SK-N-SH (cell line): Measurements from ENCODE around the gene INTS11. TPM values are rescaled to one million over a fixed set of nuclear protein-coding genes. Genes with fewer than 3 reads are reported as not detected.

ENCODE experiments used
- CTCF ChIA-PET: fragments of 300-600, 350-600 bp; formaldehyde crosslinking; extraction: SDS; loops from one replicate; lab custom pipeline; 2021; lab: Yijun Ruan, JAX
- POLR2A ChIA-PET: fragments of 350-600 bp; sonication (Branson Sonifier 250); formaldehyde crosslinking; extraction: SDS; loops from one replicate; lab custom pipeline; 2020; ENCODE audit warnings: antibody characterized with exemption, inconsistent platforms; lab: Yijun Ruan, JAX
- DNase-seq: peaks from one replicate; pipeline ENCODE4 v3.0.0; 2012
- H2AFZ ChIP-seq: fragments of 200-600 bp; sonication (generic); 2 replicates; pipeline ENCODE4 v1.8.1; 2016; ENCODE audit warnings: antibody characterized with exemption, mild to moderate bottlenecking, low read depth
- H3F3A ChIP-seq: fragments of 200-600 bp; sonication (generic); replicated peaks from 2 replicates; pipeline ENCODE3; 2016; ENCODE audit warnings: antibody characterized with exemption, mild to moderate bottlenecking; ENCODE audit not compliant: insufficient read depth
- H3K27ac ChIP-seq, 2 experiments: fragments of 200-500 bp in 1 of 2; fragments of 200-600 bp in 1 of 2; sonication (Bioruptor generic) in 1 of 2; sonication (generic), shearing (Covaris generic) in 1 of 2; 2 replicates each; pipeline versions ENCODE4 v1.5.1 to v1.6.1; 2014 to 2016; ENCODE audit warnings: low read depth in 2 of 2, inconsistent platforms in 1 of 2, low read length in 1 of 2, mild to moderate bottlenecking in 1 of 2, mixed read lengths in 1 of 2
- H3K27me3 ChIP-seq: fragments of 200-600 bp; sonication (generic), shearing (Covaris generic); 2 replicates; pipeline ENCODE4 v1.6.1; 2016; ENCODE audit warnings: mixed run types; ENCODE audit not compliant: insufficient read depth
- H3K36me3 ChIP-seq, 2 experiments: fragments of 200-500 bp in 1 of 2; fragments of 200-600 bp in 1 of 2; sonication (Bioruptor generic) in 1 of 2; sonication (generic) in 1 of 2; replicated peaks in 1 of 2; 2 replicates each; pipeline versions ENCODE3 to v1.5.1; 2014 to 2016; ENCODE audit warnings: low read length in 1 of 2, mild to moderate bottlenecking in 1 of 2; ENCODE audit not compliant: insufficient read depth in 2 of 2, control insufficient read depth in 1 of 2
- H3K4me1 ChIP-seq, 2 experiments: fragments of 200-500 bp in 1 of 2; fragments of 200-600 bp in 1 of 2; sonication (Bioruptor generic) in 1 of 2; sonication (generic), shearing (Covaris generic) in 1 of 2; 2 replicates each; pipeline versions ENCODE4 v1.5.1 to v1.6.1; 2014 to 2016; ENCODE audit warnings: low read depth in 1 of 2, low read length in 1 of 2, mixed run types in 1 of 2; ENCODE audit not compliant: insufficient read depth in 2 of 2, control insufficient read depth in 1 of 2
- H3K4me2 ChIP-seq: fragments of 200-600 bp; sonication (generic), shearing (Covaris generic); 2 replicates; pipeline ENCODE4 v1.6.1; 2017; ENCODE audit warnings: mixed run types
- H3K4me3 ChIP-seq, 2 experiments: fragments of 200-500 bp in 1 of 2; fragments of 200-600 bp in 1 of 2; sonication (Bioruptor generic) in 1 of 2; sonication (generic), shearing (Covaris generic) in 1 of 2; 2 replicates each; pipeline versions ENCODE4 v1.5.1 to v1.8.1; 2014 to 2016; ENCODE audit warnings: low read depth in 2 of 2, inconsistent platforms in 1 of 2, low read length in 1 of 2, mild to moderate bottlenecking in 1 of 2, mixed read lengths in 1 of 2, moderate library complexity in 1 of 2
- H3K79me2 ChIP-seq: fragments of 200-600 bp; sonication (generic); 2 replicates; pipeline ENCODE4 v1.8.1; 2017; ENCODE audit warnings: mild to moderate bottlenecking; ENCODE audit not compliant: insufficient read depth
- H3K9ac ChIP-seq: fragments of 200-600 bp; sonication (generic); 2 replicates; pipeline ENCODE4 v1.6.1; 2017; ENCODE audit warnings: mixed run types
- H3K9me2 ChIP-seq: fragments of 200-600 bp; sonication (generic); 2 replicates; pipeline ENCODE4 v1.6.1; 2017; ENCODE audit warnings: mixed run types
- H3K9me3 ChIP-seq: fragments of 200-600 bp; sonication (generic); 2 replicates; pipeline ENCODE4 v1.6.1; 2017; ENCODE audit warnings: mixed run types, mild to moderate bottlenecking, moderate library complexity
- H4K20me1 ChIP-seq: fragments of 200-600 bp; sonication (generic); 2 replicates; pipeline ENCODE4 v1.6.1; 2017; ENCODE audit warnings: mild to moderate bottlenecking, mixed run types; ENCODE audit not compliant: insufficient read depth
- CHD2 ChIP-seq: fragments of 150-350 bp; IDR thresholded peaks from 2 replicates; pipeline ENCODE4 v1.6.1; 2018; ENCODE audit warnings: low read length; ENCODE audit not compliant: partially characterized antibody
- CTCF ChIP-seq: fragments of 200-600 bp; sonication (generic); IDR thresholded peaks from 2 replicates; pipeline ENCODE4 v1.6.1; 2017; ENCODE audit warnings: antibody characterized with exemption, mild to moderate bottlenecking, moderate library complexity
- ELF1 ChIP-seq: IDR thresholded peaks from 2 replicates; pipeline ENCODE4 v1.4.0; 2012
- FOSL2 ChIP-seq: IDR thresholded peaks from 2 replicates; pipeline ENCODE4 v1.4.0; 2012; ENCODE audit warnings: low read depth, mild to moderate bottlenecking, moderate library complexity, borderline replicate concordance
- FOXJ3 ChIP-seq: sonication (generic); formaldehyde crosslinking; IDR thresholded peaks from 2 replicates; pipeline ENCODE4 v1.5.1; 2020; ENCODE audit warnings: mild to moderate bottlenecking, missing genetic modification reagents
- FOXM1 ChIP-seq: IDR thresholded peaks from 2 replicates; pipeline ENCODE4 v1.4.0; 2012; ENCODE audit warnings: low read depth, mild to moderate bottlenecking
- GABPA ChIP-seq: IDR thresholded peaks from 2 replicates; pipeline ENCODE4 v1.4.0; 2012; ENCODE audit warnings: low read depth, mild to moderate bottlenecking
- GATA2 ChIP-seq: sonication (generic); formaldehyde crosslinking; IDR thresholded peaks from 2 replicates; pipeline ENCODE4 v1.5.0; 2020; ENCODE audit warnings: mild to moderate bottlenecking, missing genetic modification reagents
- JUND ChIP-seq: IDR thresholded peaks from 2 replicates; pipeline ENCODE4 v1.4.0; 2012
- MEF2A ChIP-seq: IDR thresholded peaks from 2 replicates; pipeline ENCODE4 v1.4.0; 2012; ENCODE audit warnings: low read depth, borderline replicate concordance
- MXI1 ChIP-seq: IDR thresholded peaks from 2 replicates; pipeline ENCODE4 v1.6.1; 2012; ENCODE audit warnings: mild to moderate bottlenecking, low read depth, low read length, improper control_type of control experiment
- NFIC ChIP-seq: IDR thresholded peaks from 2 replicates; pipeline ENCODE4 v1.4.0; 2012; ENCODE audit warnings: borderline replicate concordance
- NRF1 ChIP-seq: IDR thresholded peaks from 2 replicates; pipeline ENCODE4 v1.6.1; 2012; ENCODE audit warnings: low read depth, mild to moderate bottlenecking, low read length
- POLR2AphosphoS5 ChIP-seq: IDR thresholded peaks from 2 replicates; pipeline ENCODE4 v1.6.1; 2012; ENCODE audit warnings: low read depth, low read length
- RCOR1 ChIP-seq: fragments of 150-350 bp; IDR thresholded peaks from 2 replicates; pipeline ENCODE4 v1.6.1; 2017; ENCODE audit warnings: antibody characterized with exemption, low read length
- RXRA ChIP-seq: IDR thresholded peaks from 2 replicates; pipeline ENCODE4 v1.4.0; 2012; ENCODE audit warnings: low read depth, mild to moderate bottlenecking, borderline replicate concordance
- SIN3A ChIP-seq: IDR thresholded peaks from 2 replicates; pipeline ENCODE4 v1.6.1; 2012; ENCODE audit warnings: low read depth, mild to moderate bottlenecking, low read length, moderate library complexity, borderline replicate concordance
- TAF1 ChIP-seq: IDR thresholded peaks from 2 replicates; pipeline ENCODE4 v1.6.1; 2012; ENCODE audit warnings: low read depth, mild to moderate bottlenecking, low read length, moderate library complexity, borderline replicate concordance
- TCF12 ChIP-seq: IDR thresholded peaks from 2 replicates; pipeline ENCODE4 v1.4.0; 2012
- TEAD4 ChIP-seq: IDR thresholded peaks from 2 replicates; pipeline ENCODE4 v1.4.0; 2012; ENCODE audit warnings: mild to moderate bottlenecking, borderline replicate concordance; ENCODE audit not compliant: insufficient read depth
- WGBS: methylation state at CpG from one replicate; pipeline ENCODE4 v1.1.6; 2017; ENCODE audit warnings: low lambda C conversion rate; 5-methylcytosine and 5-hydroxymethylcytosine counted together
- polyA plus RNA-seq, 3 experiments: library from polyadenylated mRNA; depleted of rRNA; stranded (reverse); fragments of >200 nt; gene quantifications; 2 replicates each; pipeline ENCODE4 v1.2.3, GENCODE V29; 2012
- TF ChIP-seq, protein P1 (sequence below): IDR thresholded peaks from 2 replicates; pipeline ENCODE4 v1.4.0; 2012; ENCODE audit warnings: low read depth, borderline replicate concordance
- TF ChIP-seq, protein P2 (sequence below): fragments of 150-350 bp; IDR thresholded peaks from 2 replicates; pipeline ENCODE4 v1.6.1; 2017; ENCODE audit warnings: antibody characterized with exemption, low read length, low read depth, borderline replicate concordance
- TF ChIP-seq, protein P3 (sequence below): fragments of 150-350 bp; IDR thresholded peaks from 2 replicates; pipeline ENCODE4 v1.6.1; 2016; ENCODE audit warnings: mild to moderate bottlenecking, low read depth, low read length

The INTS11 gene
- polyA plus RNA-seq, 1 of the 3 experiments (the other 2 are of a cell fraction): 137 TPM

DNA sequence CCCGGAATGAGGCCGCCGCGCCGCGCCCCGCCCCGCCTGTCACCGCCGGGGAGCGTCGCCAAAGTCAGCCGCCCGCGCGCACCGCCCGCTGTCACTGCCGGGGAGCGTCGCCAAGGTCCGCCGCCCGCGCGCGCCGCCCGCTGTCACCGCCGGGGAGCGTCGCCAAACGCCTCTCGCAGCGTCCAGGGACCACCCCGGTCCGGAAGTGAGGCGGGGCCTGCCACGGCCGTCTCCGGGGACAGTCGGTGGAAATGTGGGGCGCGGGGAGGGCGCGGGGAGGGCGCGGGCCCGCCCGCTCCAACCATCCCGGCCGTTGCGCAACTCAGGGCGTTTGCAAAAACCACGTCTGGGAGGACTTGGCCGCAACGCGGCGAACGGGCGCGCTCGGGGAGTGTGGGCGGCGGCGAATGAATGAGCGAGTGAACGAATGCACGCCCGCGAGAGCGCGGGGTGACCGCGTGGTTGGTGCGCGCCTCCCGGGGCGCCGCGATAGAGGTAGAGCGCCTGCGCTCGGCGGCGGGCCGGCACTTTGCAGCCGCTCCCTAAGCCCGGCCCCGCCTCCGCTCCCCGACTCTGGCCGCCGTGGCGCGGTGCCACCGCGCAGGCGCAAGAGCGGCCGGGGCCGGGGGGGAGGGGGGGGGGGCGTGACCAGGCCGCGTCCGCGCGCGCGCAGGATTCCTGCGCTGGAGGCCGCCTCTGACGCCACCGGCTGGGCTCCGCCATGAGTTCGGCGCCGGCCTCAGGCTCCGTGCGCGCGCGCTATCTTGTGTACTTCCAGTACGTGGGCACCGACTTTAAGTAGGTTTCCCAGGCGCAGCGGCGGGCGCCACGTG, 16.3 kb downstream of the INTS11 start, which contains the start of the genes ACAP3 and PUSL1 (continued):
- TF ChIP-seq MXI1: peak; percentile 91
- peak; percentile 72 for TF ChIP-seq NRF1
- peak; percentile 39; the same call in 1 of the 2 replicates for TF ChIP-seq GABPA
- TF ChIP-seq TEAD4: no peak
- TF ChIP-seq, protein P1, sequence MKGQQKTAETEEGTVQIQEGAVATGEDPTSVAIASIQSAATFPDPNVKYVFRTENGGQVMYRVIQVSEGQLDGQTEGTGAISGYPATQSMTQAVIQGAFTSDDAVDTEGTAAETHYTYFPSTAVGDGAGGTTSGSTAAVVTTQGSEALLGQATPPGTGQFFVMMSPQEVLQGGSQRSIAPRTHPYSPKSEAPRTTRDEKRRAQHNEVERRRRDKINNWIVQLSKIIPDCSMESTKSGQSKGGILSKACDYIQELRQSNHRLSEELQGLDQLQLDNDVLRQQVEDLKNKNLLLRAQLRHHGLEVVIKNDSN: no peak
- TF ChIP-seq MEF2A: no peak
- TF ChIP-seq ELF1: no peak
- TF ChIP-seq RXRA: no peak
- no peak for TF ChIP-seq RCOR1
- TF ChIP-seq CTCF: 0 out of 2 replicates have a peak, but pooled peaks have one; percentile 6

DNA sequence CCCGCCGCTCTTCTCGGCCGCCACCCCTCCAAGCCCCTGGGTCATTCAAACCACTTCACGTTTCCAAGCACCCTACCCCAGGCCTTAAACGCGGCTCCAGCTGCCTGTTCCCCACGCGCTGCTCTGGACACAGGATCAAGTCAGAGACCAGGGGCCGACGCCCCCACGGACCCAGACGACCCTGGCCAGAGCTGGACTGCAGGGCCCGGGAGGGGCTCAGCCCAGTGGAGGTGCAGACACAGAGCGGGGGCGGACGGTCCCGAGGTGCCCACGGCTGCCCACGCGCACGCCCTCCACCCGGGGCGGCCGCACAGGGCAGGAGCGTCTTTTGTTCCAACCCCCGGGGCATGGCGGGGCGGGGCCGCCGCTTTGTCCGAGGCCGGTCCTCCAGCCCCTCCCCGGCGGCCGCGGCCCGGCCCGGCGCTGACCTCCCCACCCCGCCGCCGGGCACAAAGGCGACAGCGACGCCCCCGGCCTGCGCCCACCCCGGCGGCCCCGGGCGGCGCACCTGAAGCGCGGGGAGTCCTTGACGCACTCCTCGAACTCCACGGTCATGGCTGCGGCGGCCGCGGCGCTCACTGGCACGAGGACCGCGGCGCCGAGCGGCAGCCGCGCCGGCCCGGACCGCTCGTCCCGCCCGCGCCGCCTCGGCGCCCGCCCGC, 17.1 kb downstream of the INTS11 start:
- peaks cover 0 to 22% of the 10 kb centered on the region in 2 experiments for H3K36me3 ChIP-seq
- peaks cover 32% of the 10 kb centered on the region for H3K79me2 ChIP-seq
- H3K9me3 ChIP-seq: no peaks in the 10 kb centered on the region
- H3K9me2 ChIP-seq: no peaks in the 10 kb centered on the region
- H3K27me3 ChIP-seq: no peaks in the 10 kb centered on the region
- no peak overlapping the region for H2AFZ ChIP-seq
- H4K20me1 ChIP-seq: peaks cover 11% of the 10 kb centered on the region; the same call in 1 of the 2 replicates
- POLR2A ChIA-PET: no interaction called here
- WGBS: 7% methylated on average over 19 of the region's 83 CpGs
- H3K27ac ChIP-seq: peak overlapping the region in 1 of 2 experiments; percentile 70; a peak in 2 of 4 replicates
- H3K4me1 ChIP-seq: peaks cover 13 to 50% of the 10 kb centered on the region in 2 experiments; a peak in 2 of 4 replicates
- peak overlapping the region; percentile 68; the same call in 1 of the 2 replicates for H3K9ac ChIP-seq
- DNase-seq: no peak
- CTCF ChIA-PET: interaction anchor here (0.5 kb wide), 1 partner anchor 93 kb away, joined by 3 read pairs; no protein-coding TSS in a partner anchor
- peak overlapping the region; percentile 73 to 91 for H3K4me3 ChIP-seq
- peak overlapping the region; percentile 95 for H3K4me2 ChIP-seq
- no peaks in the 10 kb centered on the region for H3F3A ChIP-seq
- no peak for TF ChIP-seq ELF1
- TF ChIP-seq NRF1: no peak
- no peak for TF ChIP-seq POLR2AphosphoS5
- TF ChIP-seq TCF12: no peak
- TF ChIP-seq RCOR1: no peak
- no peak for TF ChIP-seq RXRA
- no peak for TF ChIP-seq CTCF
- no peak for TF ChIP-seq FOXJ3
- TF ChIP-seq, protein P2, sequence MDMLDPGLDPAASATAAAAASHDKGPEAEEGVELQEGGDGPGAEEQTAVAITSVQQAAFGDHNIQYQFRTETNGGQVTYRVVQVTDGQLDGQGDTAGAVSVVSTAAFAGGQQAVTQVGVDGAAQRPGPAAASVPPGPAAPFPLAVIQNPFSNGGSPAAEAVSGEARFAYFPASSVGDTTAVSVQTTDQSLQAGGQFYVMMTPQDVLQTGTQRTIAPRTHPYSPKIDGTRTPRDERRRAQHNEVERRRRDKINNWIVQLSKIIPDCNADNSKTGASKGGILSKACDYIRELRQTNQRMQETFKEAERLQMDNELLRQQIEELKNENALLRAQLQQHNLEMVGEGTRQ: no peak
- TF ChIP-seq GATA2 (CRISPR knock-in tag): no peak
- TF ChIP-seq TAF1: no peak
- no peak; the same call in 1 of the 2 replicates for TF ChIP-seq SIN3A
- TF ChIP-seq, protein P3, sequence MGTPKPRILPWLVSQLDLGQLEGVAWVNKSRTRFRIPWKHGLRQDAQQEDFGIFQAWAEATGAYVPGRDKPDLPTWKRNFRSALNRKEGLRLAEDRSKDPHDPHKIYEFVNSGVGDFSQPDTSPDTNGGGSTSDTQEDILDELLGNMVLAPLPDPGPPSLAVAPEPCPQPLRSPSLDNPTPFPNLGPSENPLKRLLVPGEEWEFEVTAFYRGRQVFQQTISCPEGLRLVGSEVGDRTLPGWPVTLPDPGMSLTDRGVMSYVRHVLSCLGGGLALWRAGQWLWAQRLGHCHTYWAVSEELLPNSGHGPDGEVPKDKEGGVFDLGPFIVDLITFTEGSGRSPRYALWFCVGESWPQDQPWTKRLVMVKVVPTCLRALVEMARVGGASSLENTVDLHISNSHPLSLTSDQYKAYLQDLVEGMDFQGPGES: no peak
- no peak for TF ChIP-seq FOXM1
- TF ChIP-seq CHD2: no peak
- no peak for TF ChIP-seq JUND
- TF ChIP-seq FOSL2: no peak
- no peak for TF ChIP-seq NFIC
